Neutrophil (primary cell): ENCODE measurements around the gene TIMM21.

Experiments
- H3K27ac ChIP-seq: fragments of 200-600 bp; sonication (generic); 2 replicates; pipeline ENCODE4 v1.5.1; 2016; ENCODE audit warnings: mild to moderate bottlenecking, moderate library complexity
- H3K27me3 ChIP-seq: fragments of 200-600 bp; sonication (generic); 2 replicates; pipeline ENCODE4 v1.6.0; 2016; ENCODE audit warnings: mild to moderate bottlenecking
- H3K36me3 ChIP-seq: fragments of 200-600 bp; sonication (generic); 2 replicates; pipeline ENCODE4 v1.5.1; 2017
- H3K4me1 ChIP-seq, 2 experiments: fragments of 200-600 bp in 1 of 2; sonication (generic) in 1 of 2; 1 replicate in 1 of 2; 2 replicates in 1 of 2; pipeline versions ENCODE4 v1.5.1 to v1.6.1; 2013 to 2016; ENCODE audit warnings: low read depth in 1 of 2, low read length in 1 of 2, mild to moderate bottlenecking in 1 of 2, moderate library complexity in 1 of 2; ENCODE audit not compliant: control insufficient read depth in 1 of 2, insufficient read depth in 1 of 2
- H3K4me3 ChIP-seq, 2 experiments: fragments of 200-600 bp in 1 of 2; sonication (generic) in 1 of 2; 1 replicate in 1 of 2; 2 replicates in 1 of 2; pipeline ENCODE4 v1.5.1; 2013 to 2016; ENCODE audit warnings: low read depth in 1 of 2, low read length in 1 of 2, mild to moderate bottlenecking in 1 of 2, moderate library complexity in 1 of 2
- H3K9me3 ChIP-seq: fragments of 200-600 bp; sonication (generic); 2 replicates; pipeline ENCODE4 v1.5.1; 2016
- TF ChIP-seq, protein P1 (sequence below): fragments of 200-600 bp; sonication (generic); IDR thresholded peaks from 2 replicates; pipeline ENCODE4 v1.5.1; 2016; ENCODE audit warnings: antibody characterized with exemption

TIMM21 gene

DNA sequence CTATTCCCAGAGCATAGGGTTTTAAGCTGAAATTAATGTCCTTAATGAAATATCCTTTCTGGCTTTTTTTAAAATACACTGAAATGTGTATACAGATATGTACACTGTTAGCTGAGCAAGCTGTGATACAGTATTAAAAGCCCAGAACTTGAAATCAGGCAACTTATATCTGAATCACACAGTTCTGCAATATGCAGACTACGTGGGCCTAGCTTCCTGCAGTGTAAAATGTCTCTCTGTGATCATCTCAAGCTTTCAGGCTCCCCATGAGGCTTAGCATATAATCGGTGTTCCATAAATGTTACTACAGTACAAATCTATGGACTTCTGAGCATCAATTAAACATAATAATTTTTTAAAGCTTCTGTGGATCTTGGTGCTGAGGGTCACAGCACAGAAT lies 8.9 kb upstream of the TIMM21 start:
- no peak overlapping the region for H3K27ac ChIP-seq

GRCh38 chr18:74139888-74140287 lies 8.4 kb upstream of the TIMM21 start:
- TF ChIP-seq, protein P1, sequence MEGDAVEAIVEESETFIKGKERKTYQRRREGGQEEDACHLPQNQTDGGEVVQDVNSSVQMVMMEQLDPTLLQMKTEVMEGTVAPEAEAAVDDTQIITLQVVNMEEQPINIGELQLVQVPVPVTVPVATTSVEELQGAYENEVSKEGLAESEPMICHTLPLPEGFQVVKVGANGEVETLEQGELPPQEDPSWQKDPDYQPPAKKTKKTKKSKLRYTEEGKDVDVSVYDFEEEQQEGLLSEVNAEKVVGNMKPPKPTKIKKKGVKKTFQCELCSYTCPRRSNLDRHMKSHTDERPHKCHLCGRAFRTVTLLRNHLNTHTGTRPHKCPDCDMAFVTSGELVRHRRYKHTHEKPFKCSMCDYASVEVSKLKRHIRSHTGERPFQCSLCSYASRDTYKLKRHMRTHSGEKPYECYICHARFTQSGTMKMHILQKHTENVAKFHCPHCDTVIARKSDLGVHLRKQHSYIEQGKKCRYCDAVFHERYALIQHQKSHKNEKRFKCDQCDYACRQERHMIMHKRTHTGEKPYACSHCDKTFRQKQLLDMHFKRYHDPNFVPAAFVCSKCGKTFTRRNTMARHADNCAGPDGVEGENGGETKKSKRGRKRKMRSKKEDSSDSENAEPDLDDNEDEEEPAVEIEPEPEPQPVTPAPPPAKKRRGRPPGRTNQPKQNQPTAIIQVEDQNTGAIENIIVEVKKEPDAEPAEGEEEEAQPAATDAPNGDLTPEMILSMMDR, result no peak
- Histone ChIP-seq H3K27me3 (peaks cover 5% of the 10 kb centered on the region), H3K9me3 (no peaks in the 10 kb centered on the region), H3K4me3 (no peak overlapping the region), H3K4me1 (no peaks in the 10 kb centered on the region), H3K36me3 (no peaks in the 10 kb centered on the region), H3K27ac (no peak overlapping the region)

More for the DNA sequence above, 8.9 kb upstream of the TIMM21 start:
- H3K27me3 ChIP-seq, result peaks cover 1% of the 10 kb centered on the region
- no peaks in the 10 kb centered on the region for H3K4me1 ChIP-seq
- no peak overlapping the region for H3K4me3 ChIP-seq
- H3K9me3 ChIP-seq, result no peaks in the 10 kb centered on the region
- no peaks in the 10 kb centered on the region for H3K36me3 ChIP-seq
- TF ChIP-seq, protein P1, result no peak

- Histone ChIP-seq H3K4me3 (no peak overlapping the region), H3K27ac (no peak overlapping the region), H3K36me3 (no peaks in the 10 kb centered on the region), H3K27me3 (peaks cover 5% of the 10 kb centered on the region), H3K9me3 (no peaks in the 10 kb centered on the region), H3K4me1 (no peaks in the 10 kb centered on the region)
- TF ChIP-seq, protein P1, result no peak
These were observed 7.7 kb upstream of the TIMM21 start for GRCh38 chr18:74140582-74140981.

- Histone ChIP-seq H3K27ac (no peak overlapping the region), H3K9me3 (no peaks in the 10 kb centered on the region)
- TF ChIP-seq, protein P1, result no peak
These were observed 6.7 kb upstream of the TIMM21 start for GRCh38 chr18:74141667-74142066.

GRCh38 chr18:74142252-74142651 lies 6.1 kb upstream of the TIMM21 start:
- H3K27me3 ChIP-seq, result peaks cover 10% of the 10 kb centered on the region
- H3K4me1 ChIP-seq, result peaks cover 3 to 4% of the 10 kb centered on the region in 2 experiments
- no peak overlapping the region for H3K4me3 ChIP-seq
- no peaks in the 10 kb centered on the region for H3K9me3 ChIP-seq
- H3K36me3 ChIP-seq, result no peaks in the 10 kb centered on the region
- no peak overlapping the region for H3K27ac ChIP-seq
- TF ChIP-seq, protein P1, result no peak

More at GRCh38 chr18:74141667-74142066, 6.7 kb upstream of the TIMM21 start:
- Histone ChIP-seq H3K27me3 (peaks cover 10% of the 10 kb centered on the region), H3K4me3 (no peak overlapping the region), H3K36me3 (no peaks in the 10 kb centered on the region), H3K4me1 (no peaks in the 10 kb centered on the region)

GRCh38 chr18:74146756-74147155 lies 1.6 kb upstream of the TIMM21 start:
- no peaks in the 10 kb centered on the region for H3K36me3 ChIP-seq
- peaks cover 10% of the 10 kb centered on the region for H3K27me3 ChIP-seq
- H3K27ac ChIP-seq, result peak overlapping the region; percentile 77
- TF ChIP-seq, protein P1, result no peak
- peaks cover 13 to 14% of the 10 kb centered on the region in 2 experiments for H3K4me1 ChIP-seq
- no peaks in the 10 kb centered on the region for H3K9me3 ChIP-seq
- peak overlapping the region; percentile 72 to 92 for H3K4me3 ChIP-seq
